Measurements from ENCODE around the gene ZNF827. TPM values are rescaled to one million over a fixed set of nuclear protein-coding genes. Genes with fewer than 3 reads are reported as not detected.

ZNF827 gene
- total and polyA plus RNA-seq, 2 of the 13 experiments (the other 11 are each of a cell fraction or from before 2014, with no cell fraction given): 2.8 TPM

DNA sequence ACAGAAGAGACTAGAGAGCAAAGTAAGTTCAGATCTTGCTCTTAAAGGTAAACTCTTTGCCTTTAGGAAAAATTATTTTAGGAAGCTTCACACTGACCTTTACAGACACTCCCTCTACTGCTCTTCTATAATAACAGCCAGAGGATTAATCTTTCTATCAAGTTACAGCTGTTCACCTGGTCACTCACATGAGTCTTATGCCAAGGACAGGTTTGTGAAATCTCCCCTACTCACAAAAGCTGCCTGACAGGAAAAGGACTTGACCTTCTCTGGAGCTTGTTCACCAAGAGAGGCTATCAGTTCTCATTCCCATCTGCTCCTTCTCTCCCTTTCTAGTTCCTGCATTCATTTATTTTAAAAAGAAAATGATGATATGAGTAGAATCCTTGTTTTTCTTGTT lies 141.3 kb downstream of the ZNF827 start:
- no peak for FAIRE-seq
- in situ Hi-C loops (cut with HindIII; ENCODE audit: extremely low pct_ligation_motif_present, low pct_unique_long_range_greater_than_20kb) (no loop called here), intact Hi-C loops (cut with micrococcal nuclease; ENCODE audit: unreplicated experiment) (no loop called here)
- ATAC-seq: no peak
- TF ChIP-seq ZMYM2 (CRISPR knock-in tag; IDR thresholded peaks at IDR 0.05): no peak
- no peak for TF ChIP-seq TAF15 (IDR thresholded peaks at IDR 0.05; ENCODE audit: low read depth, low read length, poor library complexity, severe bottlenecking)
- TF ChIP-seq, protein P1, sequence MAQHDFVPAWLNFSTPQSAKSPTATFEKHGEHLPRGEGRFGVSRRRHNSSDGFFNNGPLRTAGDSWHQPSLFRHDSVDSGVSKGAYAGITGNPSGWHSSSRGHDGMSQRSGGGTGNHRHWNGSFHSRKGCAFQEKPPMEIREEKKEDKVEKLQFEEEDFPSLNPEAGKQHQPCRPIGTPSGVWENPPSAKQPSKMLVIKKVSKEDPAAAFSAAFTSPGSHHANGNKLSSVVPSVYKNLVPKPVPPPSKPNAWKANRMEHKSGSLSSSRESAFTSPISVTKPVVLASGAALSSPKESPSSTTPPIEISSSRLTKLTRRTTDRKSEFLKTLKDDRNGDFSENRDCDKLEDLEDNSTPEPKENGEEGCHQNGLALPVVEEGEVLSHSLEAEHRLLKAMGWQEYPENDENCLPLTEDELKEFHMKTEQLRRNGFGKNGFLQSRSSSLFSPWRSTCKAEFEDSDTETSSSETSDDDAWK (CRISPR knock-in tag; IDR thresholded peaks at IDR 0.05): no peak
- no peak for TF ChIP-seq CBX1 (IDR thresholded peaks at IDR 0.05; ENCODE audit: low read depth)
- POLR2A ChIA-PET: no interaction called here
- Histone ChIP-seq H3K4me2 (ENCODE audit: low read depth, low read length) (no peak overlapping the region), H3K27ac (ENCODE audit: extremely low read length, insufficient read depth, low read length) (no peak overlapping the region), H4K20me1 (ENCODE audit: insufficient read depth, low read length) (no peaks in the 10 kb centered on the region), H3K4me3 (replicated peaks in 1 of 3; ENCODE audit: insufficient read depth in 1 of 3, low read depth in 2 of 3, low read length in 3 of 3) (no peak overlapping the region), H3K9me3 (ENCODE audit: low read length) (no peaks in the 10 kb centered on the region), H3K27me3 (ENCODE audit: control insufficient read depth in 1 of 2, insufficient read depth in 2 of 2, low read length in 2 of 2) (no peaks in the 10 kb centered on the region), H2AFZ (ENCODE audit: low read length) (no peak overlapping the region), H3K9ac (ENCODE audit: insufficient read depth, low read depth, low read length) (no peak overlapping the region), H3K36me3 (replicated peaks in 1 of 2; ENCODE audit: control insufficient read depth in 1 of 2, insufficient read depth in 2 of 2, low read length in 2 of 2) (no peaks in the 10 kb centered on the region; a peak in 1 of 5 replicates), H3K4me1 (ENCODE audit: insufficient read depth, low read length) (peaks cover 6% of the 10 kb centered on the region; the same call in 1 of the 2 replicates), H3K79me2 (ENCODE audit: insufficient read depth, low read length) (no peaks in the 10 kb centered on the region)
- no TSS peak for BruUV-seq (replicated peaks)
- CTCF ChIA-PET (ENCODE audit: low intra/inter-chr PET ratio, low total read pairs): no interaction called here
- no peak for DNase-seq (ENCODE audit: low spot score)

DNA sequence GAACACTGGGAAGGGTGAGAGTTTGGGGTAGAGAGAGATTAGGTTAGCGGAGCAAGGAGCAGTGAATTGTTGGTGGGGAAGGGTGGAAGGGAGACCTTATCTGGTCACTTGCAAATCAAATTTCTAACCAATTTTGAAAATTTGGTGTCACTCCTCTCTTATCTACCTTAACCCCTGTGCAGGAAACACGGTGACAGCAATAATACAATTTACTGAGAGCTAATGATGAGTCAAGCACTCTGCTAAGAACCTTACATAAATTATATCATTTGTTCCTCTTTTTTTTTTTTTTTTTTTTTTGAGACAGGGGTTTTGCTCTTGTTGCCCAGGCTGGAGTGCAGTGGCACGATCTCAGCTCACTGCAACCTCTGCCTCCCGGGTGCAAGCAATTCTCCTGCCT lies 142.3 kb downstream of the ZNF827 start:
- 95% methylated on average over 4 of the region's 4 CpGs for WGBS (ENCODE audit: low lambda C conversion rate)
- Histone ChIP-seq H3K4me3 (replicated peaks in 1 of 3; ENCODE audit: insufficient read depth in 1 of 3, low read depth in 2 of 3, low read length in 3 of 3) (no peak overlapping the region), H3K27me3 (ENCODE audit: control insufficient read depth in 1 of 2, insufficient read depth in 2 of 2, low read length in 2 of 2) (no peaks in the 10 kb centered on the region), H3K4me2 (ENCODE audit: low read depth, low read length) (no peak overlapping the region), H3K79me2 (ENCODE audit: insufficient read depth, low read length) (no peaks in the 10 kb centered on the region), H4K20me1 (ENCODE audit: insufficient read depth, low read length) (no peaks in the 10 kb centered on the region), H2AFZ (ENCODE audit: low read length) (no peak overlapping the region), H3K9me3 (ENCODE audit: low read length) (no peaks in the 10 kb centered on the region), H3K4me1 (ENCODE audit: insufficient read depth, low read length) (peaks cover 6% of the 10 kb centered on the region; the same call in 1 of the 2 replicates), H3K9ac (ENCODE audit: insufficient read depth, low read depth, low read length) (no peak overlapping the region), H3K36me3 (replicated peaks in 1 of 2; ENCODE audit: control insufficient read depth in 1 of 2, insufficient read depth in 2 of 2, low read length in 2 of 2) (no peaks in the 10 kb centered on the region; a peak in 1 of 5 replicates), H3K27ac (ENCODE audit: extremely low read length, insufficient read depth, low read length) (no peak overlapping the region)
- BruUV-seq (replicated peaks): no TSS peak
- intact Hi-C loops (cut with micrococcal nuclease; ENCODE audit: unreplicated experiment): no loop called here
- POLR2A ChIA-PET: no interaction called here
- in situ Hi-C loops (cut with HindIII; ENCODE audit: extremely low pct_ligation_motif_present, low pct_unique_long_range_greater_than_20kb): no loop called here
- FAIRE-seq (no peak), DNase-seq (ENCODE audit: low spot score) (no peak), ATAC-seq (no peak)
- CTCF ChIA-PET (ENCODE audit: low intra/inter-chr PET ratio, low total read pairs): no interaction called here
- no peak for TF ChIP-seq EP300 (IDR thresholded peaks at IDR 0.05; ENCODE audit: low read depth in 2 of 2, low read length in 2 of 2)
- TF ChIP-seq EP300 (CRISPR knock-in tag; IDR thresholded peaks at IDR 0.05; ENCODE audit: borderline replicate concordance): no peak
- TF ChIP-seq MEIS2 (CRISPR knock-in tag; IDR thresholded peaks at IDR 0.05): no peak
- no peak for TF ChIP-seq KAT2B (IDR thresholded peaks at IDR 0.05; ENCODE audit: borderline replicate concordance, low read depth, low read length)
- no peak for TF ChIP-seq ZNF782 (CRISPR knock-in tag; IDR thresholded peaks at IDR 0.05; ENCODE audit: borderline replicate concordance)
- no peak for TF ChIP-seq ZNF263 (CRISPR knock-in tag; IDR thresholded peaks at IDR 0.05)
- TF ChIP-seq, protein P2, sequence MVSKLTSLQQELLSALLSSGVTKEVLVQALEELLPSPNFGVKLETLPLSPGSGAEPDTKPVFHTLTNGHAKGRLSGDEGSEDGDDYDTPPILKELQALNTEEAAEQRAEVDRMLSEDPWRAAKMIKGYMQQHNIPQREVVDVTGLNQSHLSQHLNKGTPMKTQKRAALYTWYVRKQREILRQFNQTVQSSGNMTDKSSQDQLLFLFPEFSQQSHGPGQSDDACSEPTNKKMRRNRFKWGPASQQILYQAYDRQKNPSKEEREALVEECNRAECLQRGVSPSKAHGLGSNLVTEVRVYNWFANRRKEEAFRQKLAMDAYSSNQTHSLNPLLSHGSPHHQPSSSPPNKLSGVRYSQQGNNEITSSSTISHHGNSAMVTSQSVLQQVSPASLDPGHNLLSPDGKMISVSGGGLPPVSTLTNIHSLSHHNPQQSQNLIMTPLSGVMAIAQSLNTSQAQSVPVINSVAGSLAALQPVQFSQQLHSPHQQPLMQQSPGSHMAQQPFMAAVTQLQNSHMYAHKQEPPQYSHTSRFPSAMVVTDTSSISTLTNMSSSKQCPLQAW (CRISPR knock-in tag; IDR thresholded peaks at IDR 0.05): no peak
- no peak for TF ChIP-seq GABPA (IDR thresholded peaks at IDR 0.05; ENCODE audit: low read depth, low read length)
- no peak for TF ChIP-seq GABPA (CRISPR knock-in tag; IDR thresholded peaks at IDR 0.05; ENCODE audit: low read depth)
- TF ChIP-seq, protein P3, sequence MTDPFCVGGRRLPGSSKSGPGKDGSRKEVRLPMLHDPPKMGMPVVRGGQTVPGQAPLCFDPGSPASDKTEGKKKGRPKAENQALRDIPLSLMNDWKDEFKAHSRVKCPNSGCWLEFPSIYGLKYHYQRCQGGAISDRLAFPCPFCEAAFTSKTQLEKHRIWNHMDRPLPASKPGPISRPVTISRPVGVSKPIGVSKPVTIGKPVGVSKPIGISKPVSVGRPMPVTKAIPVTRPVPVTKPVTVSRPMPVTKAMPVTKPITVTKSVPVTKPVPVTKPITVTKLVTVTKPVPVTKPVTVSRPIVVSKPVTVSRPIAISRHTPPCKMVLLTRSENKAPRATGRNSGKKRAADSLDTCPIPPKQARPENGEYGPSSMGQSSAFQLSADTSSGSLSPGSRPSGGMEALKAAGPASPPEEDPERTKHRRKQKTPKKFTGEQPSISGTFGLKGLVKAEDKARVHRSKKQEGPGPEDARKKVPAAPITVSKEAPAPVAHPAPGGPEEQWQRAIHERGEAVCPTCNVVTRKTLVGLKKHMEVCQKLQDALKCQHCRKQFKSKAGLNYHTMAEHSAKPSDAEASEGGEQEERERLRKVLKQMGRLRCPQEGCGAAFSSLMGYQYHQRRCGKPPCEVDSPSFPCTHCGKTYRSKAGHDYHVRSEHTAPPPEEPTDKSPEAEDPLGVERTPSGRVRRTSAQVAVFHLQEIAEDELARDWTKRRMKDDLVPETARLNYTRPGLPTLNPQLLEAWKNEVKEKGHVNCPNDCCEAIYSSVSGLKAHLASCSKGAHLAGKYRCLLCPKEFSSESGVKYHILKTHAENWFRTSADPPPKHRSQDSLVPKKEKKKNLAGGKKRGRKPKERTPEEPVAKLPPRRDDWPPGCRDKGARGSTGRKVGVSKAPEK (CRISPR knock-in tag; IDR thresholded peaks at IDR 0.05; ENCODE audit: borderline replicate concordance): no peak

Measured in HepG2 (cell line).